OCI-LY1 (cell line): ENCODE measurements around the gene GPSM1.
"Not testable (repeated sequence)": the region's sequence is repeated elsewhere in the genome, so short reads cannot be mapped to it uniquely, and the experiment has no call there.

Experiments used
- H2AFZ ChIP-seq: fragments of 200-600 bp; sonication (generic), shearing (Covaris generic); 2 replicates; pipeline ENCODE4 v1.6.0; 2014; ENCODE audit warnings: antibody characterized with exemption, mild to moderate bottlenecking, low read length
- H3F3A ChIP-seq: fragments of 200-600 bp; sonication (generic), shearing (Covaris generic); 2 replicates; pipeline ENCODE4 v1.6.0; 2014; ENCODE audit warnings: mild to moderate bottlenecking, antibody characterized with exemption, low read length, moderate library complexity; ENCODE audit not compliant: insufficient read depth
- H3K27ac ChIP-seq: fragments of 200-600 bp; sonication (generic); 2 replicates; pipeline ENCODE4 v1.5.1; 2014; ENCODE audit warnings: low read length, mixed run types, mild to moderate bottlenecking, low read depth; ENCODE audit not compliant: poor library complexity, severe bottlenecking
- H3K27me3 ChIP-seq: fragments of 200-600 bp; sonication (generic); 2 replicates; pipeline ENCODE4 v1.6.0; 2014; ENCODE audit warnings: antibody characterized with exemption, mild to moderate bottlenecking, low read length, moderate library complexity; ENCODE audit not compliant: insufficient read depth
- H3K36me3 ChIP-seq: fragments of 200-600 bp; sonication (generic); 2 replicates; pipeline ENCODE4 v1.6.1; 2014; ENCODE audit warnings: mild to moderate bottlenecking, antibody characterized with exemption, low read length, moderate library complexity, mixed read lengths; ENCODE audit not compliant: insufficient read depth
- H3K4me1 ChIP-seq: fragments of 200-600 bp; sonication (generic); 2 replicates; pipeline ENCODE4 v1.5.1; 2014; ENCODE audit warnings: mild to moderate bottlenecking, low read length, moderate library complexity; ENCODE audit not compliant: insufficient read depth, severe bottlenecking
- H3K4me2 ChIP-seq: fragments of 200-600 bp; sonication (generic), shearing (Covaris generic); 2 replicates; pipeline ENCODE4 v1.6.1; 2014; ENCODE audit warnings: low read length
- H3K4me3 ChIP-seq: fragments of 200-600 bp; sonication (generic); 2 replicates; pipeline ENCODE4 v1.5.1; 2014; ENCODE audit warnings: low read length, low read depth, mild to moderate bottlenecking, mixed read lengths; ENCODE audit not compliant: poor library complexity, severe bottlenecking
- H3K79me2 ChIP-seq: fragments of 200-600 bp; shearing (Covaris generic); 2 replicates; pipeline ENCODE4 v1.6.1; 2016; ENCODE audit warnings: mixed run types, low read length, mixed read lengths; ENCODE audit not compliant: insufficient read depth
- H3K9ac ChIP-seq: fragments of 200-600 bp; sonication (generic), shearing (Covaris generic); 2 replicates; pipeline ENCODE4 v1.6.1; 2014; ENCODE audit warnings: mild to moderate bottlenecking, low read length, mixed read lengths
- H3K9me2 ChIP-seq: fragments of 200-600 bp; sonication (generic), shearing (Covaris generic); 2 replicates; pipeline ENCODE4 v1.6.1; 2014; ENCODE audit warnings: low read depth, mild to moderate bottlenecking, low read length, mixed read lengths
- H3K9me3 ChIP-seq: fragments of 200-600 bp; shearing (Covaris generic); 2 replicates; pipeline ENCODE4 v1.6.1; 2014; ENCODE audit warnings: low read length, mixed read lengths
- H4K20me1 ChIP-seq: fragments of 200-600 bp; sonication (generic), shearing (Covaris generic); 2 replicates; pipeline ENCODE4 v1.6.0; 2016; ENCODE audit warnings: mild to moderate bottlenecking, low read length; ENCODE audit not compliant: insufficient read depth
- CTCF ChIP-seq: fragments of 200-600 bp; sonication (generic), shearing (Covaris generic); IDR thresholded peaks from 2 replicates; pipeline ENCODE4 v1.5.1; 2017; ENCODE audit warnings: mild to moderate bottlenecking, antibody characterized with exemption, low read length, moderate library complexity, mixed read lengths
- EZH2 ChIP-seq: fragments of 200-600 bp; sonication (generic), shearing (Covaris generic); IDR thresholded peaks from 2 replicates; pipeline ENCODE4 v1.8.0; 2017; ENCODE audit warnings: borderline replicate concordance, mixed run types, mild to moderate bottlenecking, antibody characterized with exemption, low read length, moderate library complexity, mixed read lengths

GPSM1 gene

GRCh38 chr9:136403915-136404800 lies 76.8 kb downstream of the GPSM1 start:
- peaks cover 15% of the 10 kb centered on the region for H3K4me1 ChIP-seq

DNA sequence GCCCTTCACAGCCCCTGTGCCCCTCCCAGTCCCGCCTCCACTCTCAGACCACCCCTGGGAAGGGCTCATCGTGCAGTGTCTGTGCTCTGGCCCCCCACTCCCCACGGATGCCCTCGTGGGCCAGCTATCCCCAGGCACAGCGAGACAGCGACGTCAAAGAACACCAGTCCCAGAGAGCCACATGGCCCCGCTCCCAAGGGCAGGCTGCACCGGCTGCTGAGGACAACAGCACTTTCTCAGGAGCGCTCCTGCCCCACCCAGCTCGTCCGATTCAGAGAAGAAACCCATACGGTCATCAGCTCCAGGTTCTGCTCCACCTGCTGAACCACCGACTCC lies 77.4 kb downstream of the GPSM1 start:
- no peak overlapping the region for H3K27ac ChIP-seq
- H3K79me2 ChIP-seq = 0 out of 2 replicates have a peak, but pooled peaks cover 4% of the 10 kb centered on the region
- H4K20me1 ChIP-seq = no peaks in the 10 kb centered on the region
- H3K36me3 ChIP-seq = peaks cover 72% of the 10 kb centered on the region
- H3K9me2 ChIP-seq = no peaks in the 10 kb centered on the region
- no peaks in the 10 kb centered on the region for H3F3A ChIP-seq
- H3K4me2 ChIP-seq = no peak overlapping the region
- no peak overlapping the region for H3K4me3 ChIP-seq
- no peaks in the 10 kb centered on the region for H3K27me3 ChIP-seq
- no peaks in the 10 kb centered on the region for H3K9me3 ChIP-seq
- no peak for TF ChIP-seq EZH2
- TF ChIP-seq CTCF = no peak
- H3K4me1 ChIP-seq = peaks cover 20% of the 10 kb centered on the region
- no peak overlapping the region for H2AFZ ChIP-seq
- H3K9ac ChIP-seq = no peak overlapping the region

More at GRCh38 chr9:136403915-136404800, 76.8 kb downstream of the GPSM1 start:
- H3K36me3 ChIP-seq = peaks cover 72% of the 10 kb centered on the region
- no peak overlapping the region for H2AFZ ChIP-seq
- H3K27ac ChIP-seq = no peak overlapping the region
- H3K27me3 ChIP-seq = no peaks in the 10 kb centered on the region
- H3K9ac ChIP-seq = no peak overlapping the region
- no peaks in the 10 kb centered on the region for H4K20me1 ChIP-seq
- no peaks in the 10 kb centered on the region for H3F3A ChIP-seq
- no peak overlapping the region for H3K4me2 ChIP-seq
- no peaks in the 10 kb centered on the region for H3K9me2 ChIP-seq
- H3K4me3 ChIP-seq = no peak overlapping the region
- no peak for TF ChIP-seq EZH2
- no peak for TF ChIP-seq CTCF
- H3K9me3 ChIP-seq = no peaks in the 10 kb centered on the region
- H3K79me2 ChIP-seq = peaks cover 9% of the 10 kb centered on the region

DNA sequence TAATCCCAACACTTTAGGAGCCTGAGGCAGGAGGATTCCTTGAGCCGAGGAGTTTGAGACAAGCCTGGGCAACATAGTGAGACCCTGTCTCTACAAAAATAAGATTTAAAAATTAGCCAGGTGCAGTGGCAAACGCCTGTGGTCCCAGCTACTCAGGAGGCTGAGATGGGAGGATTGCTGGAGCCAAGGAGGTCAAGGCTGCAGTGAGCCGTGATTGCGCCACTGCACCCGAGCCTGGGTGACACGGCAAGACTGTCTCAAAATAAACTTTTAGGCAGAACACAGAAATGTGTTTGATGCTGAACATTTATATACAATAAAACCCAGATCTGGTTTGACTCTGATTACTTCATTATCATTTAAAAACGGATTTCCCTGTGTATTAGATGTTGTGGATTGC lies 78.1 kb downstream of the GPSM1 start:
- Histone ChIP-seq H3K4me3 (no peak overlapping the region), H2AFZ (no peak overlapping the region), H3K9me3 (no peaks in the 10 kb centered on the region), H3K9me2 (no peaks in the 10 kb centered on the region), H3K27me3 (no peaks in the 10 kb centered on the region), H3K4me2 (no peak overlapping the region), H3K27ac (no peak overlapping the region), H3K9ac (no peak overlapping the region), H3K4me1 (peaks cover 19% of the 10 kb centered on the region), H3K36me3 (peaks cover 72% of the 10 kb centered on the region), H3F3A (no peaks in the 10 kb centered on the region), H4K20me1 (no peaks in the 10 kb centered on the region), H3K79me2 (0 out of 2 replicates have a peak, but pooled peaks cover 7% of the 10 kb centered on the region)
- no peak for TF ChIP-seq CTCF
- TF ChIP-seq EZH2 = no peak

- not testable (repeated sequence) for H3K4me3 ChIP-seq, H3K9me2 ChIP-seq, H3K9me3 ChIP-seq, H3K9ac ChIP-seq, H4K20me1 ChIP-seq, H2AFZ ChIP-seq, H3F3A ChIP-seq, H3K27ac ChIP-seq, H3K4me2 ChIP-seq, H3K27me3 ChIP-seq
- peaks cover 16% of the 10 kb centered on the region for H3K4me1 ChIP-seq
- H3K79me2 ChIP-seq = peaks cover 11% of the 10 kb centered on the region
- H3K36me3 ChIP-seq = peaks cover 72% of the 10 kb centered on the region
Measured at GRCh38 chr9:136405904-136406303, 78.6 kb downstream of the GPSM1 start.

- peaks cover 28% of the 10 kb centered on the region for H3K4me1 ChIP-seq
- not testable (repeated sequence) for H3K9ac ChIP-seq, H3K4me3 ChIP-seq, H3K9me3 ChIP-seq, H3K27me3 ChIP-seq, H3K4me2 ChIP-seq, H3K27ac ChIP-seq, H4K20me1 ChIP-seq, H2AFZ ChIP-seq, H3F3A ChIP-seq, H3K9me2 ChIP-seq
- peaks cover 65% of the 10 kb centered on the region for H3K36me3 ChIP-seq
- H3K79me2 ChIP-seq = peaks cover 23% of the 10 kb centered on the region
Measured at GRCh38 chr9:136407061-136407460, 79.7 kb downstream of the GPSM1 start.
